GM12892 (cell line): ENCODE results near the gene CEP104.

ENCODE experiments used
- POLR2A ChIP-seq: IDR thresholded peaks from 2 replicates; pipeline ENCODE4 v1.6.1; 2011; ENCODE audit warnings: low read depth, low read length, control low read depth
- POLR2AphosphoS5 ChIP-seq: IDR thresholded peaks from 2 replicates; pipeline ENCODE4 v1.6.1; 2011; ENCODE audit warnings: low read depth, low read length, control low read depth
- TAF1 ChIP-seq: IDR thresholded peaks from 2 replicates; pipeline ENCODE4 v1.6.1; 2011; ENCODE audit warnings: low read depth, mild to moderate bottlenecking, control low read depth, low read length, borderline replicate concordance

DNA sequence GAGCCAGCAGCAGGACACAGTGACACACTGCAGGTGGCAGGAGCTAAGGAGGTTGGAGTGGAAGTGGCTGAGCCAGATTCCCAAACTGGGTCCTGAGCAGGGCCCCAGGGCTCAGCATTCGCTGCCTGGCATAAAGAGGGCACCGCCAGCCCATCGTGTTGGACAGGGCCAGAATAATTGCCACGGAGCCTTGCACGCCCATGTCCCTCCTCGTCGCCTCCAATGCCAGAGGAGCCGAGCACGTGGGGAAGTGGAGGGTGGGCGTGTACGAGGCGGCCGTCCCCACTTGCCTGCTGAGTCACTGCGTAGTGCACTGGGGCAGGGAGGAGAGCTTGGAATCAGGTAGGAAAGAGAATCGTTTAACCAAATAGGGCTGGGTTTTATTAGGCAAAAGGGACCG, 34.6 kb downstream of the CEP104 start:
- TF ChIP-seq POLR2AphosphoS5 = no peak
- no peak for TF ChIP-seq POLR2A
- TF ChIP-seq TAF1 = no peak
